ENCODE data around the gene TANGO2.
A peak's percentile ranks its signal among the peaks of the same experiment; 100 is the strongest.

Gene TANGO2

GRCh38 chr22:19984851-19985811 lies 35.8 kb upstream of the TANGO2 start:
- Histone ChIP-seq H3K27ac (ENCODE audit: low read depth, low read length) (no peak overlapping the region), H3K27me3 (ENCODE audit: control insufficient read depth, insufficient read depth, low read length) (no peaks in the 10 kb centered on the region), H3K4me3 (ENCODE audit: low read depth, low read length) (no peak overlapping the region), H3K9me3 (ENCODE audit: control insufficient read depth, insufficient read depth, low read depth, low read length) (no peaks in the 10 kb centered on the region), H3K4me1 (ENCODE audit: control insufficient read depth, insufficient read depth, low read length) (peaks cover 24% of the 10 kb centered on the region), H3K36me3 (ENCODE audit: control insufficient read depth, insufficient read depth, low read length) (peaks cover 20% of the 10 kb centered on the region), H3K9ac (ENCODE audit: low read length) (peak overlapping the region; percentile 17)

GRCh38 chr22:19986011-19986409 lies 34.9 kb upstream of the TANGO2 start:
- no peaks in the 10 kb centered on the region for H3K9me3 ChIP-seq (ENCODE audit: control insufficient read depth, insufficient read depth, low read depth, low read length)
- peaks cover 24% of the 10 kb centered on the region for H3K4me1 ChIP-seq (ENCODE audit: control insufficient read depth, insufficient read depth, low read length)
- H3K36me3 ChIP-seq (ENCODE audit: control insufficient read depth, insufficient read depth, low read length) = peaks cover 11% of the 10 kb centered on the region
- H3K27me3 ChIP-seq (ENCODE audit: control insufficient read depth, insufficient read depth, low read length) = no peaks in the 10 kb centered on the region
- peak overlapping the region; percentile 66 for H3K9ac ChIP-seq (ENCODE audit: low read length)
- H3K27ac ChIP-seq (ENCODE audit: low read depth, low read length) = no peak overlapping the region
- peak overlapping the region; percentile 75 for H3K4me3 ChIP-seq (ENCODE audit: low read depth, low read length)

- peak overlapping the region; percentile 46; the same call in 1 of the 2 replicates for H3K27ac ChIP-seq (ENCODE audit: low read depth, low read length)
- H3K9me3 ChIP-seq (ENCODE audit: control insufficient read depth, insufficient read depth, low read depth, low read length) = no peaks in the 10 kb centered on the region
- no peaks in the 10 kb centered on the region for H3K27me3 ChIP-seq (ENCODE audit: control insufficient read depth, insufficient read depth, low read length)
- H3K36me3 ChIP-seq (ENCODE audit: control insufficient read depth, insufficient read depth, low read length) = peaks cover 5% of the 10 kb centered on the region; the same call in 1 of the 2 replicates
- H3K4me1 ChIP-seq (ENCODE audit: control insufficient read depth, insufficient read depth, low read length) = peaks cover 24% of the 10 kb centered on the region
- H3K9ac ChIP-seq (ENCODE audit: low read length) = peak overlapping the region; percentile 66
- peak overlapping the region; percentile 75 for H3K4me3 ChIP-seq (ENCODE audit: low read depth, low read length)
Measured at GRCh38 chr22:19986410-19987341, 34.2 kb upstream of the TANGO2 start.

- H3K4me3 ChIP-seq (ENCODE audit: low read depth, low read length) = peak overlapping the region; percentile 43; the same call in 1 of the 2 replicates
- H3K4me1 ChIP-seq (ENCODE audit: control insufficient read depth, insufficient read depth, low read length) = peaks cover 24% of the 10 kb centered on the region
- H3K9ac ChIP-seq (ENCODE audit: low read length) = no peak overlapping the region
- H3K36me3 ChIP-seq (ENCODE audit: control insufficient read depth, insufficient read depth, low read length) = no peaks in the 10 kb centered on the region
- H3K27ac ChIP-seq (ENCODE audit: low read depth, low read length) = no peak overlapping the region
- H3K27me3 ChIP-seq (ENCODE audit: control insufficient read depth, insufficient read depth, low read length) = no peaks in the 10 kb centered on the region
- no peaks in the 10 kb centered on the region for H3K9me3 ChIP-seq (ENCODE audit: control insufficient read depth, insufficient read depth, low read depth, low read length)
Measured at GRCh38 chr22:19987394-19988306, 33.3 kb upstream of the TANGO2 start.

GRCh38 chr22:19988331-19988808 lies 32.5 kb upstream of the TANGO2 start:
- H3K9ac ChIP-seq (ENCODE audit: low read length) = no peak overlapping the region
- H3K27me3 ChIP-seq (ENCODE audit: control insufficient read depth, insufficient read depth, low read length) = no peaks in the 10 kb centered on the region
- H3K9me3 ChIP-seq (ENCODE audit: control insufficient read depth, insufficient read depth, low read depth, low read length) = no peaks in the 10 kb centered on the region
- peaks cover 24% of the 10 kb centered on the region for H3K4me1 ChIP-seq (ENCODE audit: control insufficient read depth, insufficient read depth, low read length)
- no peaks in the 10 kb centered on the region for H3K36me3 ChIP-seq (ENCODE audit: control insufficient read depth, insufficient read depth, low read length)
- no peak overlapping the region for H3K4me3 ChIP-seq (ENCODE audit: low read depth, low read length)
- no peak overlapping the region for H3K27ac ChIP-seq (ENCODE audit: low read depth, low read length)

GRCh38 chr22:19988965-19989724 lies 31.8 kb upstream of the TANGO2 start:
- H3K27me3 ChIP-seq (ENCODE audit: control insufficient read depth, insufficient read depth, low read length) = no peaks in the 10 kb centered on the region
- H3K9ac ChIP-seq (ENCODE audit: low read length) = no peak overlapping the region
- no peak overlapping the region for H3K4me3 ChIP-seq (ENCODE audit: low read depth, low read length)
- H3K36me3 ChIP-seq (ENCODE audit: control insufficient read depth, insufficient read depth, low read length) = no peaks in the 10 kb centered on the region
- peaks cover 22% of the 10 kb centered on the region for H3K4me1 ChIP-seq (ENCODE audit: control insufficient read depth, insufficient read depth, low read length)
- no peaks in the 10 kb centered on the region for H3K9me3 ChIP-seq (ENCODE audit: control insufficient read depth, insufficient read depth, low read depth, low read length)
- no peak overlapping the region for H3K27ac ChIP-seq (ENCODE audit: low read depth, low read length)

GRCh38 chr22:19989725-19990067 lies 31.2 kb upstream of the TANGO2 start:
- no peaks in the 10 kb centered on the region for H3K9me3 ChIP-seq (ENCODE audit: control insufficient read depth, insufficient read depth, low read depth, low read length)
- H3K9ac ChIP-seq (ENCODE audit: low read length) = no peak overlapping the region
- peaks cover 17% of the 10 kb centered on the region for H3K4me1 ChIP-seq (ENCODE audit: control insufficient read depth, insufficient read depth, low read length)
- no peaks in the 10 kb centered on the region for H3K27me3 ChIP-seq (ENCODE audit: control insufficient read depth, insufficient read depth, low read length)
- no peak overlapping the region for H3K4me3 ChIP-seq (ENCODE audit: low read depth, low read length)
- H3K36me3 ChIP-seq (ENCODE audit: control insufficient read depth, insufficient read depth, low read length) = no peaks in the 10 kb centered on the region
- H3K27ac ChIP-seq (ENCODE audit: low read depth, low read length) = no peak overlapping the region

GRCh38 chr22:19990188-19990587 lies 30.7 kb upstream of the TANGO2 start:
- Histone ChIP-seq H3K9ac (ENCODE audit: low read length) (no peak overlapping the region), H3K27me3 (ENCODE audit: control insufficient read depth, insufficient read depth, low read length) (no peaks in the 10 kb centered on the region), H3K27ac (ENCODE audit: low read depth, low read length) (no peak overlapping the region), H3K9me3 (ENCODE audit: control insufficient read depth, insufficient read depth, low read depth, low read length) (no peaks in the 10 kb centered on the region), H3K36me3 (ENCODE audit: control insufficient read depth, insufficient read depth, low read length) (no peaks in the 10 kb centered on the region), H3K4me1 (ENCODE audit: control insufficient read depth, insufficient read depth, low read length) (peaks cover 13% of the 10 kb centered on the region), H3K4me3 (ENCODE audit: low read depth, low read length) (no peak overlapping the region)

- no peaks in the 10 kb centered on the region for H3K36me3 ChIP-seq (ENCODE audit: control insufficient read depth, insufficient read depth, low read length)
- peaks cover 11% of the 10 kb centered on the region for H3K4me1 ChIP-seq (ENCODE audit: control insufficient read depth, insufficient read depth, low read length)
- H3K27ac ChIP-seq (ENCODE audit: low read depth, low read length) = no peak overlapping the region
- no peak overlapping the region for H3K4me3 ChIP-seq (ENCODE audit: low read depth, low read length)
- H3K27me3 ChIP-seq (ENCODE audit: control insufficient read depth, insufficient read depth, low read length) = no peaks in the 10 kb centered on the region
- H3K9me3 ChIP-seq (ENCODE audit: control insufficient read depth, insufficient read depth, low read depth, low read length) = no peaks in the 10 kb centered on the region
- H3K9ac ChIP-seq (ENCODE audit: low read length) = no peak overlapping the region
Measured at GRCh38 chr22:19990609-19991394, 30.1 kb upstream of the TANGO2 start.

All from HUES6 (cell line).